ENCODE data around the gene ACBD6.

ACBD6 gene

DNA sequence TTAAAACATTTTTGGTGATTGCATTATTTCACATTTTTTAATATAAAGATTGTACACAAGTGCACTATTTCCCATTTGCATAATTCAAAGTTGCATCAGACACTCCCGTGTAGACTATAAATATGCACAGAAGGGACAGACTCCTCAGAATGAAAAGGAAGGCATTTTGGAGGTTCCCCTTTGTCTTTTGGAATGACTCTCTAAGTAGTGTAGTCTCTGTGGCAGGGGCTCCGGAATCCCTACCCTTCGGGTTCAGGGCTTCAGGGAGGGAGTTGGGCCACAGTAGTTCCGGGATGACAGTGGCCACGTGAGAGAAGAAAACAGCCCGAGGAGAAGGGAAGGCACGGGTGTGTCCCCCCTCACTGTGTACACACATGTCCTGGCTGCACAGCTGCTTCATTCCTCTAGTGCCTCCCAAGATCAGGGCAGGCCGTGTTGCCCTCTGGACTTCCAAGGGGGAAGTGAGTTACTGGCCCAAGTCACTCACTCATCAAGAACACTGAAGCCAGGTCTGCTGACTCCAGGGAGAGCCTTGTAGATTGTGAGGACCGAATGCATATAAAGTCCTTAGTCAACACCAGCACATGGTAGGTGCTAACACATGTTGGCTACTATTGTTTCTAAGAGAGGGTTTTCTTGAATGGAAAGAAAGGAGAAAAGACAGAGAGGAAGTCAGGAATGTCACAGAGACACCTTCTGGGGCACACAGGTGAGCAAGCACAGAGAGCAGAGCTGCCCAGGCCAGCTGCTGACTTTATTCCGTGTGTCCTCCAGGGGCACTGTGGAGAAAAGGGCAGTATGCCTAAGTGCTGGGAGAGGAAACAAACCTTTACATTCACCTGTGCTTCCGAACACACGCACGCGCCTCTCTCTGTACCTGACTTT, 232.5 kb downstream of the ACBD6 start:
- no peak for DNase-seq (ENCODE audit: low spot score)

DNA sequence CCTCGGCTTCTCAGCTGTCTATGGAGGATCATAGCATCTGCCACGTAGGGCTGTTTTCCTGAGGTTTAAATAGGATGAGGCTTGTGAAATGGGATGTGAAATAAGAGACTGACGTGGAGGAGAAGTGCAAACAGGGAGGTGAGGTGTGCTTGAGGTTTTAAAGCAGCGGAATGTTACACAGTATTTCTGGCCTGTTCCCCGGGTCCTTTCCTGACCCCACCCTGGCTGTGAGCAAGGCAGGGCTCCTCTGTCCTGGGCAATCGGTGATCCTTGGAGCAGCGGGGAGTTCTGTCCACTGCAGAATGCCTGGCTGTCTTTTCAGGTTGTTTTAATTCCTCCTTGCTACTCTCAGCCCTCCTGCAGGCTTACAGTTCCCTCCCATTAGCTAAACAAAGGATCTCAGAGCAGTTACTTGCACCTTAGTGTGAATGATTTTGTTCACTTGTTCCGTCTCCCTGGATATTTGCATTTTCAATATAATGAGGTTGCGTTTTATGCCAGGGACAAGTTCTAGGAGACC, 233.8 kb downstream of the ACBD6 start:
- DNase-seq (ENCODE audit: low spot score) = no peak

DNA sequence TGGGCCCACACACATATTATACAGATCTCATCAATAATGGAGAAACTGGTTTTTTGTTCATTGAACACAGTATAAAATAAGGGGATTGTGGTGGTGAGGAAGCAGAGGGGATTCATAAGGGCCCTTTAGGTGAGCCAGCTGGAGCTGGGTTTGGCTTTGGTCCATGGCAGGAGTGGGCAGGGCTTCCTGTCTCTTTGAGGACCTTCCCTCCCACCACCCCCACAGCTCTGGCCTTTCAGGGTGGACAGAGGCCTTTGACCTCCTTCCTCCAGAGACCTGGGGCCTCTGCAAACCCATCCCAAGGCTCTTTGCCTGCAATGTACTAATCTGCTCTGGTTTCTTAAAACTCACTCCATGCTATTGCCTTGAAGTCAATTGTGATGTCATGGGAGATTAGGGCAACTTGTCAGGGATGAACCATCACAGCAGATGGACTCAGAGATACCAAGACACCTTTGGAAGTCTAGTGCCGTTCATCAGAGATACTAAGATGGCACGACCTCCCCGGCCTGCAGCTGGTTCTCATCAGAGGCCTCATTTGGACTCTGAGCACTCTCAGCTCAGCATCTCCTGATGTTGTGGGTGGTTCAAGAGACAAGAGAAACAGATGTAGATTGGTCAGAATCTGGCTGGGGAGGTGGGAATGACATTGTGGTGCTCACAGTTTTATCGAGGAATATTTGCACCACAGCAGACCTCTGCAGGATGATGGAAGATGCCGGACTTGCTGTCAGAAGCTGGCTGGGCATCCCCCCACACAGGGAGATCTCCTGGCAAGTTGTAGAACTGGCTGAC, 234.4 kb downstream of the ACBD6 start:
- DNase-seq (ENCODE audit: low spot score) = no peak

DNA sequence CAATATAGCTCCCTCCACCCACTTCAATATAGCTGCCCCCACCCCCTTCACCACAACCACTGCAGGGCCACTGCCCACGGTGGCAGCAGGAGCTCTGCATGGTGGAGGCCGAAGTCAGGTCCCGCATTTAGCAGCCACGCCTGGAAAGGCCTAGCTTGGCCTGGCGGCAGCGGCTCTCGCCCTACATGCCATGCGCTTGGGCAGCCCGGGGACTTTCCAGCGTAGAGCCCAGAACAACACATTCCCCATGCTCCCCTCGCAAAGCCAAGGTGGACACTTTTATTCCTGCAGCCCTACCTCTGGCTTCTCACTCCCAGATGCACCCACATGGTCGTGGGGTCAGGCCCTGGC, 235.2 kb downstream of the ACBD6 start:
- no peak for DNase-seq (ENCODE audit: low spot score)

DNA sequence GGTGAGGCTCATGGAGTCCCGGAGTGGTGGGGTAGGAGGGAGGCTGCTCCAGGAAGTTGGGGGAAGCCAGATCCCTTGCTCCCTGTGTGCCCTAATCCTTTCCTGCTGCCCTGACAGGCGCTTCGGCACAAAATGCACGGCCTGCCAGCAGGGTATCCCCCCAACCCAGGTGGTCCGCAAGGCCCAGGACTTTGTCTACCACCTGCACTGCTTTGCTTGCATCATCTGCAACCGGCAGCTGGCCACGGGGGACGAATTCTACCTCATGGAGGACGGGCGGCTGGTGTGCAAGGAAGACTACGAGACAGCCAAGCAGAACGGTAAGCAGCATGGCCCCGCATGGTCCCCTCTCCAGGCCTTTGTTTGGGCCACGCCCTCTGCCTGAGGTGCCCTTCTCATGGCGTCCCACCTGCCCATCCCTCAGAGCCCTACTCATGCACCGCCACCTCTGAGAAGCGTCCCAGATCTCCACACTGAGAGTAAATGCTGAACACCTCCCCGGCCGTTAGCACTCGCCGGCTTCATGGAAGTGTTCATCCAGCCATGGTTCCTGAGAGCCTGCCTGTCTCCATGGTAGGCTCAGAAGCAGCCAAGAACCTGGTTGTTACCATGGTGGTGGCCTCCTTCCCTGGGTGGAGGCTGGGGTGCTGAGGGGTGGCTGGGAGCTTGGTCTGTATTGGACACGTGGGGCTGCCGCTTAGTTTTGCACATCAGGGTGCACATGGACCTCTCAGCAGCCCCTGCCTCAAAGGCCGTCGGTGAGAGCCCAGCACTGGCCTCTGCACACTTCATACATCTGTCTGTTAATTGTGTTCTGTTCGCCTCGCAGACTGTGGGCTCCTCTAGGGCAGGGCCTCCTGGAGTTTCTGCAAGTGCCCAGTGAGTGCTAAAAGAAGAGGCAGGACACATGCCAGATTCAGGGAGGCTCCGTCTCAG, 235.8 kb downstream of the ACBD6 start:
- DNase-seq (ENCODE audit: low spot score) = no peak

DNA sequence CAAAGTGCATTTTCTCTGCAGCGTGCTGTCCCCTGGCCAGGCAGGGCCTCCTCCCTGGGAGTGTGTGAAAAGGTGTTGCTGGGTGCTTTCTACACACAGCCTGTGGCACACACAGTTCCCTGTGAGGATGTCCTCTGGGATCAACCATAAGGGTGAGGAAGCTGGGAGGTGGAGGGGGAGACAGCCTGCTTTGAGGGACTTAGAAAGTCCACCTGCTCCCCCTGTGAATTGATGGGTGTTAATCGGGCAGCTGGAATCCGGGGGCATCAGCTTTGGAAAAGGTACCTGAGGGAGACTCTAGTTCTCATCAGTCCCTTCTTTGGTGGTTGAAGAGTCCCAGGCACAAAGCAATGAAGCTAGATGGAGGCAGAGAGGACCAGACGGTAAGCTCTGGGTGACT, 236.5 kb downstream of the ACBD6 start:
- no peak for DNase-seq (ENCODE audit: low spot score)

DNA sequence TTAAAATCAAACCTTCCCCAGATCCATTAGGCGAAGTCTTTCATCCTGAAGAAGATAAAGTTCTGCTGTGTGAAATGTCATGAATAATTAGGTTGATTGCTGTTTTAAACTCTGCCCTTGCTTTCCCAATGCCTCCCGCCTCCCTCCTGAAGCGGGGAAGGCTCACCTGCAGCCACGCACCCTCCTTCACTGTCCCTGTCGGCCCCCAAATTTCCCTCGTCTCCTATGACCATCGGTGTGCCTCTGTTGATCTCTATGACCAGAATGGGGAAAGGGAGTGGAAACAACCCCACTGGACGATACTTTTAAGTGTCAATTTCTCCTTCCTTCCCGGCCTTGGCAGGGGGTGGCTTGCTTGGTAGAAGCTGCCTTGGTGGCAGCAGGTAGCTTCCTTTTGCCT, 237.2 kb downstream of the ACBD6 start:
- no peak for DNase-seq (ENCODE audit: low spot score)

DNA sequence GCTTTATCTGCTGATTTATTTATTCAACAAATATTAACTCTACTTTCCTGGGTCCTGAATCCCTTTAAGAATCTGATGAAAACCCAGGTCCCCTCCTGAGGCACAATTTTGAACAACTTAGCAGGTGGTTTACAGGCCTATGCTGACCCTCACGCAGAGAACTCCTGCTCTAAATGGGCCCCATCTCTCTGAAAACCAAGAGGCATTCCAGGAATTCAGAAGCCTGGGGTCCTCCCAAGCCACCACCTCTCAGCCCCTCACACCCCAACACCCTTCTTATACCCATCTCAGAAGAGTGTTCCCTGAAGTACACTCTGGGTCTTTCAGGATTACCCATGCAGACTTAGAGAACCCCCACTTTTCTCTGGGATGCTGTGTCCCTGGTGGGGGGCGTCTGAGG, 237.8 kb downstream of the ACBD6 start:
- DNase-seq (ENCODE audit: low spot score) = no peak

DNA sequence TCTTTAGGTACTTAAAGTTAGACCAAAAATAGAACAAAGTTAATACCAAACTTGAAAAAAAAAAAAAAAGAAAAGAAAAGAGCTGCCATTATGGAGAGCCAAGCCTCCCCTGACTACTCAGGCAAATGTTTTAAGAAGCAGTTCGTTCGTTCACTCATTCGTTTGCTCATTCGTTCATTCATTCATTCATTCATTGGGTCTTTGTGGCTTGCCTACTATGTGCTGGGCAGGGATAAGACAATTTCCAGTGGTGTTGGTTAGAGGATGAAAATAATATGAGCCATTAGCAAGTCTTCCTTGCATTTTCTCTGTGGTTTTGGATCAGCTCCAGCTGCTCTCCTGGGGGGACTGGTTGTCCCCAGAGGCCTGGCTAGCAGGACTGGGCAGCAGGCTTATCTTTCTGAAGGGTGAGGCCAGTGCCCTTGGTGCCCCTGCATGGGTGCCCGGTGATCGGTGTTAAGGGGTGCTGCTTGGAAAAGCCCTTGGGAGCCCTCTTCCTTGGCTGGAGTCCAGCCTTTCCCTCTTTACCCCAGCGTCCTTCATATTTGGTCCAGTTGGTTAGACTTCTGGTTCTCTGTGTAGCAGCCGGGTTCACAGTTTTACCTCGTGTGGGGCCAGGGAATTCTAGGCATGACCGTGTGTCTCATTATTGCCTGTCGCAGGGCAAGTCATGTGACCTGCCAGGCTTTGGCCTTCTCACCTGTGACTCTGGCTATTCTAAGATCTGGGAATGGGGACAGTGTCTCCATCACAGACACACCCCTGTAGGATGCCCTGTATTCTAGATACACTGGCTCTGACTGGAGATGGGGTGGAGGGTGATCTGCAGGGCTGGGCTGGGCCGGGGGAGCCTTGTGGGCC, 239.5 kb downstream of the ACBD6 start:
- no peak for DNase-seq (ENCODE audit: low spot score)

DNA sequence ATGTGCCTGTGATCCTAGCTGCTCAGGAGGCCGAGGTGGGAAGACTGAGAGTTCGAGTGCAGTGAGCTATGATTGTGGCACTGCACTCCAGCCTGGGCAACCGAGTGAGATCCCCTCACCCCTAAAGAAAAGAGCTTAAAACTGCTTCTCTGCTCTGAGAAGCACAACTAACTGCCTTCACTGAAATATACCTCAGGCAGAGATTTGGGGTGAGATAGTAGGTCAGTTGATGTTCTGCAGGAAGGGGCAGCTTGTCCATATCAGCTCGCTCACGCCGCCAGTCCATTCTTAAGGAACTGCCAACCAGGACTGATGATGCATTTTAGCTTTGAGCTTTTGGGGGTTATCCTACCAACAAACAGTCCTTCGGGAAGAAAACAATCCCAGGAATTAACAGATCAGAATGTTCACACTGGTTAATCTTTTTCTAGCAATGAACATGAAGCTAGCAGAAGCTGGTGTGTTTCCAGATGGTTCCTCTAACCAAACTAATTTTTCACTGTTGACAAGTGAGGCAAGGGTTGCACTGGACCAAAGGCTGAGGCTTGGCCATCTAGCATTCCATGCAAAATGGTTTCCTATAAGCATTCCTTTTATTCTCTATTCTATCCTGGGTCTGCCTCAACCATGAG, 240.7 kb downstream of the ACBD6 start:
- DNase-seq (ENCODE audit: low spot score) = no peak

DNA sequence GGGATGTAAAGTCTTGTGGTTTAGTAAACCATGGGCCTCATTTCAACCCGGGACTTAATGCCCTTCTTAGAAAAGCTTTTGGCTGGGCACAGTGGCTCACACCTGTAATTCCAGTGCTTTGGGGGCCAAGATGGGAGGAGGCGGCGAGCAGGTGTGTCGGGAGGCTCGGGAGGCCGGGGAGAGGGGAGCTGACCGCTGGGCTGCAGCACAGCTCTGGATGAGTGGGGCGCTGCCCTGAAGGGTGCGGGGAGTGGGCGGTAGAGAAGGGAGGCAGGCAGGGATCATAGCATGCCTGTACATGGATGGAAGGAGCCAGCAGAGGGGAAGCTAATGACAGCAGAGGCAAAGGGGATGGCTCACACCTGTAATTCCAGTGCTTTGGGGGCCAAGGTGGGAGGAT, 241.3 kb downstream of the ACBD6 start:
- no peak for DNase-seq (ENCODE audit: low spot score)

DNA sequence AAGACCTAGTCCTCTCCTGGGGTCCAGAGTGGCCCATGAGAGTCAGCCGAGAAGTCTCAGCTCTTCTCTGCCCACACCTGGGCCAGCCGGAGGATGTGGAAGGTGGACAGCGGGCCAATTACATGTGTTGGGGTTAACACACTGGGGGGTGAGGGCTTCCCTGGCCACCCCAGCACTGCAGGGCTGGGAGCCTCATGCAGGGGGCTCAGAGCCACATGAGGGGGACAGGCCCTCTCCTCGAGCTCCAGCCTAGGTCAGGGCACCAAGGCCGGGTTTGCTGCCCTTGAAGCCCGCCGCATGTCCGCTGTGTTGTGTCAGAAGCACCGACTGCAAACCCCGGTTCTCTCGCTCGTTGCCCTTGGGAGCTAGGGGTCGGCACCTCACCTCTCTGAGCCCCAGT, 241.8 kb downstream of the ACBD6 start:
- DNase-seq (ENCODE audit: low spot score) = no peak

DNA sequence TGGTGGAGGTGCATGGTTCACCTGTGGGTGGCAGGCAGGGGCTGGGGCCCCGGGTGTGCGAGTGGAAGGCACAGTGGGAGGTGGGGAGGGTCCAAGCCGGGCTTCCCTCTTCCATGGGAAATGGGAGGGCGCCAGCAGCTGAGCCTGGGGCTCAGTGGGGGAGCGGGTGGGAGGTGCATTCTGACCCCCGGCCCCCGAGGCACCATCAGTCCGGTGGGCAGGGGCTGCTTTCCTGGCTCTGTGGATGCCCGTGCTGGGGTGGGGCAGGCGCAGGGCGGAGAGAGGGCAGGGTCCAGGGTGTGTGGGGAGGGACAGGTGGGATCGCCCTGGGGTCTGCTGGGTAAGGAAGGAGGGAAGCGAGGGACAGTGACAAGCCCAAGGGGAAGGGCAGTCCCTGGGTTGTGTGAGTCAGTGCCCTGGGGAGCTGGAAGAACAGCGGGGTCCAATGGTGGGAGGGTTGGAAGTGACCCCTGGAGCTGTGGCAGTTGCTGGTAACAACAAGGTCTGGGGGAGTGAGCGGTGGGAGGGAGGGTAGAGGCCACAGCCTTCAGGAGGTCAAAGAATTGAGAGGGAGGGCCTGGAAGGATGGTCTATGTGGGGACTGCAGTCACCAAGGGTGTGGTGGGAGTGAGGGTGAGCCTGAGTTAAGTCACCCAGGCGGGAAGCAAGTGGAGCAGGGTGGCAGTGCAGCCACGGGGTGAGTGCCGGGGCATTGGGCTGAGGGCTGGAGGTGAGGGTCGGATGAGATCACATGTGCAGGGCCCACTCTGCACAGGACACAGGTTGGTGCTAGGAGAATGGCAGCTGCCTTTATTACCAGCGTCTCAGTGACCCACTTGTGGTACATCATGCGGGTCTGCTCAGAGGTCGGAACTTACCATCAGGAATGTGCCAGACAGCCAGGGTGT, 242.7 kb downstream of the ACBD6 start:
- no peak for DNase-seq (ENCODE audit: low spot score)

DNA sequence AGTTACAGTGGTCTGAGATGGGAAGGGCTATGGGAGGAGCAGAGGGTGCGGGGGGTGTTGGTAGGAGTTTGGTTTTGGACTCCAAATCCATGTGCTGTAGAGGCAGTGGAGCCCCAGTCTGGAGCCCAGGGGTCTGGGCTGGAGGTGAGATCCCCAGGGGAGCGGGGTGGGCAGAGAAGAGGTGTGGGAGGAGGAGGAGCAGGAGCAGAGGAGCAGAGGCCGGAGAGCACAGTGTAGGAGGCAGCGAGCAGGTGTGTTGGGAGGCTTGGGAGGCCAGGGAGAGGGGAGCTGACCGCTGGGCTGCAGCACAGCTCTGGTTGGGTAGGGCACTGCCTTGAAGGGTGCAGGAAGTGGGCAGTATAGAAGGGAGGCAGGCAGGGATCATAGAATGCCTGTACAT, 243.4 kb downstream of the ACBD6 start:
- no peak for DNase-seq (ENCODE audit: low spot score)

DNA sequence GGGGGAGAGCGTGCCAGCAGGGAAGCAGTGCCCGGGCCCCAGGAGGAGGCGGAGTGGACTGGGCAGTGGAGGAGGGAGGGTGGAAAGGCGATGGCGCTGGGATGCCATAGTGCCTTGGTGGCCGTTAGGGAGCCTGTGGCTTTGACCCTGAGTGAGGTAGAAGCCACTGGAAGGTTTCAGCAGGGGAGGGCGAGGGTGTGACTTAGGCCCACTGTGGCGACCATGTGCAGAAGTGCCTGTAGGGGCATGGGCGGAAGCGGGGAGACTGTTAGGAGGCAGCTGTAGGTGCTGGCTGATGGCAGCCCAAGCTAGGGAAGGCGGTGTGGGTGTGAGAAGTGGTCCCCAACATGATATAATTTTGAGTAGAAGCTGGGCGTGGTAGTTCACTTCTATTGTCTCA, 244.1 kb downstream of the ACBD6 start:
- no peak for DNase-seq (ENCODE audit: low spot score)

DNA sequence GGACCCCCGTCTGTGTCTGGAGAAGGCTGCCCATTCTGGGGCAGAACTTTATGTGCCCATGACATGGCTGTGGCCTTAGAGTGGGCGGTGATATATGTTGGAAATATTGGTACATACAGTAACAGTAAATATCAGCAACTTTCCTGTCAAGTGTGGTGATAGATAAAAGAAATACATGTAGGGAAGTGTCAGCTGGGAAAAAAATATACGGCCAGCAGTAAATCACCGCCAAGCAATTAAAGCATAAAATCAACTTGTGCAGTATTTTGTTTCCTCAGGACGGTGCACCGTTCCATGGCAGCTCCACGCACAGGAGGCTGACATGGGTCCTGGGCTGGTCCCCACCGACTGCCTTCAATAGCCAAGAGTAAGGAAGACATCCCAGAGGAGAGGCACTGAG, 244.9 kb downstream of the ACBD6 start:
- no peak for DNase-seq (ENCODE audit: low spot score)

DNA sequence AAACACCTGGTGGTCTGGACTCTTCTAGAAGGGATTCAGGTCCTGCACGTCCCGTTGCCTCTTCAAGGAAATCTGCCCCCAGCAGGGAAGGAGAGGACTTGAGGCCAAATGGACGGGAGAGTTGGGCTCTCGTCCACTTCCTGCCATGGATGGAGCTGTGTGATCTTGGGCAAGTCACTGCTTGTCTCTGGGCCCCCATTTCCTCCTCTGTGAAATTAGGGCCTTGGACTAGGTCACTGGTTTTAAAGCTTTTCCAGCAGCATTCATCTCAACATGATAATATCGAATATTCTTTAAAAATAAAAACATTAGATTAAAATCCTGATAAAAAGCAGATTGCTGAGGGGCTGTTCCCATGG, 245.4 kb downstream of the ACBD6 start:
- no peak for DNase-seq (ENCODE audit: low spot score)

DNA sequence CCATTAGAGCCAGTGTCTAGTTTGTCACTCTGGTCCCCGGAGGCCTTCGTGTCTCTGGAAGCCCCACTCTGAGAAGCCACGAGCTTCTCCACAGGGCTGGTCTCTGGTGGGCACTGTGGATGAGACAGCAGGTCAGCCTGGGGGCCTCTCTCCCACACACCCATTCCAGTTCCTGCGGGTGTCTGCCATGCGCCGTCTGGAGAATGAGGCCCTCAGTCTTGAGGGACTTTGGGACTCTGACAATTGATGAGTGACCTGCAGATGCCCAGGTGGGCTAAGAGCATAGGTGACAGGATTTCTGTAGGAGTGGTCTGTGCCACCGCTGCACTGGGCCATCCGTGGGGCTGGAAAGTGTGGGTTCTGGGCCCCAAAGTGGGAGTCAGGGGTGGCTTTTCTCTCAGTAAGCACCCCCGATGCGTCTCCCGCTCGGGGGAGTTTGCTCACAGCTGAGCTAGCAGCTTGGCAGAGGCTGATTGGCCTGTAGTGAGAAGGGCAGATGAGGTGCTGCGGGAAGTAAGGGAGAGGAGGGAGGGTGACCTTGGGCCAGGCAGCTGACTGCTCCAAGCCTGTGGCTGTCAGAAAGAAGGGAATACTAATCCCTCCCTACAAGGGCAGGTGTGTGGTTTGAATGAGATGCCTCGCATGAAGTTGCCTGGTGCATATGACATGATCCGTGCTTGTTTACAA, 245.9 kb downstream of the ACBD6 start:
- DNase-seq (ENCODE audit: low spot score) = no peak

All from pons (tissue), 1 donor.